GM12873 (cell line): Measurements from ENCODE around the gene FAM120B.

Experiments used
- CTCF ChIP-seq: IDR thresholded peaks from 2 replicates; pipeline ENCODE4 v1.5.1; 2012; ENCODE audit warnings: low read depth, mild to moderate bottlenecking, moderate library complexity, low read length, control low read depth; ENCODE audit not compliant: insufficient read depth; ENCODE audit errors: missing control alignments

The FAM120B gene

GRCh38 chr6:170344631-170345576 is 38.3 kb downstream of the FAM120B start:
- no peak for TF ChIP-seq CTCF

- no peak for TF ChIP-seq CTCF
Observed at GRCh38 chr6:170345662-170346061, 39.1 kb downstream of the FAM120B start.

- TF ChIP-seq CTCF = no peak
Observed at GRCh38 chr6:170346649-170347048, 40.1 kb downstream of the FAM120B start.

- TF ChIP-seq CTCF = no peak
Observed at GRCh38 chr6:170347091-170347490, 40.5 kb downstream of the FAM120B start.

- no peak for TF ChIP-seq CTCF
Observed at GRCh38 chr6:170347975-170348374, 41.4 kb downstream of the FAM120B start.

- no peak for TF ChIP-seq CTCF
Observed at GRCh38 chr6:170355661-170356060, 49.1 kb downstream of the FAM120B start.

- TF ChIP-seq CTCF = no peak
Observed at GRCh38 chr6:170357812-170358211, 51.3 kb downstream of the FAM120B start.
